ENCODE results near the gene DAZL. TPM values are rescaled to one million over a fixed set of nuclear protein-coding genes. Genes with fewer than 3 reads are reported as not detected.
A peak's percentile ranks its signal among the peaks of the same experiment; 100 is the strongest.

The DAZL gene
- total and polyA plus RNA-seq, 2 donors (not counting 1 experiment from before 2014, with no cell fraction given), result 0.34 TPM; not detected in 1

DNA sequence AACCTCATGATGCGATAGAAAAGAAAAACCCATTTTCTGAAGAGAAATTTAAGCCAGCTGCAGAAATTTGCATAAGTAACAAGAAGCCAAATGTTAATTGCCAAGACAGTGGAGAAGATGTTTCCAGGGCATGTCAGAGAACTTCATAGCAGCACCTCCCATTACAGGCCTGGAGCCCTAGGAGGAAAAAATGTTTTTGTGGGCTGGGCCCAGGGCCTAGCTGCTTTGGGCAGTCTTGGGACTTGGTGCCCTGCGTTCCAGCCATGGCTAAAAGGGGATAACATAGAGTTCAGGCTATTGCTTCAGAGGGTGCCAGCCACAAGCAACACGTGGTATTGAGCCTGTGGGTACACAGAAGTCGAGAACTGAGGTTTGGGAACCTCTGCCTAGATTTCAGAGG, 10.9 kb upstream of the DAZL start:
- H3K4me2 ChIP-seq (ENCODE audit: extremely low read depth, insufficient read depth, low read length), result no peak overlapping the region
- no peaks in the 10 kb centered on the region for H4K20me1 ChIP-seq (ENCODE audit: control insufficient read depth, extremely low read depth, insufficient read depth, low read length)
- H3K4me3 ChIP-seq (replicated peaks in 1 of 4; ENCODE audit: control extremely low read depth in 1 of 4, insufficient read depth in 1 of 4, low read depth in 3 of 4, low read length in 4 of 4), result no peak overlapping the region
- H3K79me2 ChIP-seq (ENCODE audit: control insufficient read depth, insufficient read depth, low read length), result no peaks in the 10 kb centered on the region
- TF ChIP-seq EZH2 (IDR thresholded peaks at IDR 0.05; ENCODE audit: low read length, missing control alignments), result no peak
- TF ChIP-seq, protein P1, sequence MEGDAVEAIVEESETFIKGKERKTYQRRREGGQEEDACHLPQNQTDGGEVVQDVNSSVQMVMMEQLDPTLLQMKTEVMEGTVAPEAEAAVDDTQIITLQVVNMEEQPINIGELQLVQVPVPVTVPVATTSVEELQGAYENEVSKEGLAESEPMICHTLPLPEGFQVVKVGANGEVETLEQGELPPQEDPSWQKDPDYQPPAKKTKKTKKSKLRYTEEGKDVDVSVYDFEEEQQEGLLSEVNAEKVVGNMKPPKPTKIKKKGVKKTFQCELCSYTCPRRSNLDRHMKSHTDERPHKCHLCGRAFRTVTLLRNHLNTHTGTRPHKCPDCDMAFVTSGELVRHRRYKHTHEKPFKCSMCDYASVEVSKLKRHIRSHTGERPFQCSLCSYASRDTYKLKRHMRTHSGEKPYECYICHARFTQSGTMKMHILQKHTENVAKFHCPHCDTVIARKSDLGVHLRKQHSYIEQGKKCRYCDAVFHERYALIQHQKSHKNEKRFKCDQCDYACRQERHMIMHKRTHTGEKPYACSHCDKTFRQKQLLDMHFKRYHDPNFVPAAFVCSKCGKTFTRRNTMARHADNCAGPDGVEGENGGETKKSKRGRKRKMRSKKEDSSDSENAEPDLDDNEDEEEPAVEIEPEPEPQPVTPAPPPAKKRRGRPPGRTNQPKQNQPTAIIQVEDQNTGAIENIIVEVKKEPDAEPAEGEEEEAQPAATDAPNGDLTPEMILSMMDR (conservative IDR thresholded peaks at IDR 0.05 in 1 of 2, IDR thresholded peaks at IDR 0.05 in 1 of 2; ENCODE audit: low read depth in 1 of 2, low read length in 2 of 2), result no peak
- no peak overlapping the region for H3K27ac ChIP-seq (ENCODE audit: insufficient read depth, low read length)
- H3K27me3 ChIP-seq (ENCODE audit: control insufficient read depth, insufficient read depth, low read length), result no peaks in the 10 kb centered on the region
- no peak for DNase-seq (ENCODE audit: low read depth in 2 of 2)
- no peak overlapping the region for H3K9ac ChIP-seq (ENCODE audit: insufficient read depth, low read length)
- no peak overlapping the region for H2AFZ ChIP-seq (ENCODE audit: low read length)
- no peaks in the 10 kb centered on the region for H3K9me3 ChIP-seq (ENCODE audit: control insufficient read depth, insufficient read depth, low read depth, low read length)
- no peaks in the 10 kb centered on the region for H3K4me1 ChIP-seq (ENCODE audit: control insufficient read depth, extremely low read depth, insufficient read depth, low read length)
- H3K36me3 ChIP-seq (ENCODE audit: control insufficient read depth, insufficient read depth, low read length), result no peaks in the 10 kb centered on the region

DNA sequence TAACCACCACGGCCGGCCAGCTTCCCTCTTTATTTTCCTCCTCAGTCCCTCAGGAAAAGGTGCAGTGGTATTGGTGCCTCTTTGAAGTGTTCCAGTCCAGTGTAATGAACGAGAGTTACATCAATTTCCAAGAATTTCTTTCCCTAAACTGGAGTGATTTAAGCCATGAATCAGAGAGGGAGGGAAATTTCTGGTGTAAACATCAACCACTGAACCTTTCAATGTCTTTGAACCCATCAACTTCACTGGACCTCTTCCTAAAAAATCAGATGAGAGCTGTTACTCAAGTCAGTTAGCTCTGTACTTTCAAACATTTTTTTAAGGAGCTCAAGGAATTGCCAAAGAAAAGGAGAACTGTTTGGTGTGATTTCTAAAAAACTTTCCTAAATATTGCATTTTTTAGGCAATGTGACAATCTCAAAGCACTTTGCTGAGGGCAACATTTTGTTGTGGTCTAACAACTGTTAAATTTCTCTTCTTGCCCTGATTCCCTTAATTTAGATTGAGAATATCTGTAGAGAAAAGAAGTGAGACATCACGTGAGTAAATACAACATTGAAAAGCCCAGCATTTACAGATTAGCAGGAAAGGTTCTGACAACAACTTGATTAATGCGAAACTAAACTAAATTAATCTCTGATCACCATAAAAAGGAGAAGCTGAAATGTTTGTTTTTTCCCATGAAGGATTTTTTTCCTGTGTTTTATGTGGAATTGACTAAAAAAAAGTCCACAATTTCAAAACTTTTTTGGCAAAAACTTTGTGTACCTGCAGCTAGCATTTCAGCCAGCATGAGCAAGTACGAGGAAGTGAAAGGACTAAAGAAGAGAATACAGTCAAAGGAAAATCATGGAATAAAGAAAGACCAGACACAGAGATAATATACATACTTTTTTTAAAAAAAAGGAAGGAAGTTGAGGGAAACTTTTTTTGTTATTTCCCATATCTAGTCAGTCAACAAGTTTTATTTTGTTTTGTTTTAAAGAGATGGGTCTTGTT, 9.1 kb upstream of the DAZL start:
- no peak for TF ChIP-seq EZH2 (IDR thresholded peaks at IDR 0.05; ENCODE audit: low read length, missing control alignments)
- TF ChIP-seq, protein P1 (conservative IDR thresholded peaks at IDR 0.05 in 1 of 2, IDR thresholded peaks at IDR 0.05 in 1 of 2; ENCODE audit: low read depth in 1 of 2, low read length in 2 of 2), result no peak
- Histone ChIP-seq H3K27ac (ENCODE audit: insufficient read depth, low read length) (no peak overlapping the region), H3K4me1 (ENCODE audit: control insufficient read depth, extremely low read depth, insufficient read depth, low read length) (no peaks in the 10 kb centered on the region), H3K36me3 (ENCODE audit: control insufficient read depth, insufficient read depth, low read length) (no peaks in the 10 kb centered on the region), H4K20me1 (ENCODE audit: control insufficient read depth, extremely low read depth, insufficient read depth, low read length) (no peaks in the 10 kb centered on the region), H3K27me3 (ENCODE audit: control insufficient read depth, insufficient read depth, low read length) (no peaks in the 10 kb centered on the region), H2AFZ (ENCODE audit: low read length) (no peak overlapping the region), H3K9ac (ENCODE audit: insufficient read depth, low read length) (no peak overlapping the region), H3K4me3 (replicated peaks in 1 of 4; ENCODE audit: control extremely low read depth in 1 of 4, insufficient read depth in 1 of 4, low read depth in 3 of 4, low read length in 4 of 4) (no peak overlapping the region), H3K9me3 (ENCODE audit: control insufficient read depth, insufficient read depth, low read depth, low read length) (no peaks in the 10 kb centered on the region), H3K79me2 (ENCODE audit: control insufficient read depth, insufficient read depth, low read length) (no peaks in the 10 kb centered on the region), H3K4me2 (ENCODE audit: extremely low read depth, insufficient read depth, low read length) (no peak overlapping the region)
- peak; percentile 14 to 16 for DNase-seq (ENCODE audit: low read depth in 2 of 2)

DNA sequence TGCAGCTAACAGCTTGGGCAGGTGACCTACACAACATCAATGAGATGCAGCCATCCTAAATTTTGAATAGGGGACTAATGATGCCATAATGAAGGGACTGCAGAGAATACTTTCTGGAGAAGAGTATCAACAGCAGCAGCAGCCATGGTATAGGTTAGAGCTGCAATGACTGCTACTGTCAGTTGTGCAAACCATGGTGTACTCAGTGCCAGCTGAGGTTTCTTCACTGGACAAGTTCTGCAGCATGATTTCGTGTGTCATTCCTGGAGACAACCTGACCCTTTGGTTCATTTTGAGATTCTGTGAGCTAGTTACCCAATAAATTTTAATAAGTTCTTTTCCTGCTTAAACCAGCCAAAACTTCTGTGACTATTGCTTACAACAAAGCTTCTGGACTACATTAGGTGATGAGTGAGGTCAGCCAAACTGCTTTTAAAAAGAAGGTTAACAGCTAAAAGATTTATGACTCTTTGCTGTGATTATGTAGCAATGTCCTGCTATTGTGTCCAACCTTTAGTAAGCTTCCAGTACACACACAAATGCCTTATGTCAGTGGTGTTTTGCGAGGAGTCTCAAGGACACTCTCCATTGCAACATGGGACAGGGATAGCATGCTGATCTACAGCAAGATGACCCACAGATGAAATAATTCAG, 4.8 kb upstream of the DAZL start:
- no peaks in the 10 kb centered on the region for H3K4me1 ChIP-seq (ENCODE audit: control insufficient read depth, extremely low read depth, insufficient read depth, low read length)
- H3K79me2 ChIP-seq (ENCODE audit: control insufficient read depth, insufficient read depth, low read length), result no peaks in the 10 kb centered on the region
- no peak for DNase-seq (ENCODE audit: low read depth in 2 of 2)
- no peaks in the 10 kb centered on the region for H3K9me3 ChIP-seq (ENCODE audit: control insufficient read depth, insufficient read depth, low read depth, low read length)
- no peak overlapping the region for H3K4me3 ChIP-seq (replicated peaks in 1 of 4; ENCODE audit: control extremely low read depth in 1 of 4, insufficient read depth in 1 of 4, low read depth in 3 of 4, low read length in 4 of 4)
- H2AFZ ChIP-seq (ENCODE audit: low read length), result no peak overlapping the region
- no peaks in the 10 kb centered on the region for H4K20me1 ChIP-seq (ENCODE audit: control insufficient read depth, extremely low read depth, insufficient read depth, low read length)
- no peak overlapping the region for H3K9ac ChIP-seq (ENCODE audit: insufficient read depth, low read length)
- H3K4me2 ChIP-seq (ENCODE audit: extremely low read depth, insufficient read depth, low read length), result no peak overlapping the region
- H3K27me3 ChIP-seq (ENCODE audit: control insufficient read depth, insufficient read depth, low read length), result no peaks in the 10 kb centered on the region
- no peaks in the 10 kb centered on the region for H3K36me3 ChIP-seq (ENCODE audit: control insufficient read depth, insufficient read depth, low read length)
- no peak for TF ChIP-seq EZH2 (IDR thresholded peaks at IDR 0.05; ENCODE audit: low read length, missing control alignments)
- TF ChIP-seq, protein P1 (conservative IDR thresholded peaks at IDR 0.05 in 1 of 2, IDR thresholded peaks at IDR 0.05 in 1 of 2; ENCODE audit: low read depth in 1 of 2, low read length in 2 of 2), result no peak
- no peak overlapping the region for H3K27ac ChIP-seq (ENCODE audit: insufficient read depth, low read length)

Data from fibroblast of lung (primary cell).